IPS-18c (cell line): ENCODE data around the gene KLHDC9.

Experiments
- H3K4me3 ChIP-seq: 2 replicates; pipeline ENCODE4 v1.7.0; 2013; ENCODE audit warnings: low read depth, mild to moderate bottlenecking, low read length, moderate library complexity; ENCODE audit not compliant: insufficient read depth
- H3K9me3 ChIP-seq: one replicate; pipeline ENCODE4 v1.6.1; 2013; ENCODE audit warnings: mild to moderate bottlenecking, low read length, moderate library complexity; ENCODE audit not compliant: control insufficient read depth, insufficient read depth

Gene KLHDC9

DNA sequence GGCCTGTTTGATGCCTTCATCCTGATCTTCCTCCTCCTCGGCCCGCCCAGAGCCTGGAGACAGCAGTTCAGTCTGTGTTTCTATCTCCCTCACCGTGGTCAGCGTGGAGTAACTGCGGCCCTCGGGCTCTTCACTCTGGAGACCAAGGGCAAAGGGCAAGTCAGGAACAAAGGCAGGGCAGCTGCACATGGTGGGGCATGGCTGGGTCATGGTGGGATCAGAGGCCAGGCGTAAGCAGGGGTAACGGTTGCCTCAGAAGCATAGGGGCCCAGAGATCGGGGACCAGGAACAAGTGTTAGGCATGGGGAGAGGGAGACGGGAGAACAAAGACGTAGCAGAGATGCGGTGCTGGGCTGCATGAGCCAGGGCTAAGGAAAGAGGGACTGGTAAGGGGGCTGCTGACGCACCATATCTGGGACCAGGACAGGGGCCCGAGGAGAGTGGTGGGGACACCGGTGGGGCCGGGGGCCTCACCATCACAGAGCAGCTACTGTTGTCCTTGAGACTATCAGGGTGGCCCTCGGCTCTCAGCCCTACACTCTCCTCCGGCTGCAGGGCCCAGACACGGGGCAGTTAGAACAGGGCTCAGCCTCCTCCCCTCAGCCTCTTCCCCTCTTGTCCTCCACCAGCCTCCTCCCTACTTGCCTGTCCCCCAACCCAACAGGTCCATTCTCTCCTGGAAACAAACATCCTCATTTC is 25.3 kb upstream of the KLHDC9 start:
- Histone ChIP-seq H3K4me3 (no peak overlapping the region), H3K9me3 (peaks cover 5% of the 10 kb centered on the region)

DNA sequence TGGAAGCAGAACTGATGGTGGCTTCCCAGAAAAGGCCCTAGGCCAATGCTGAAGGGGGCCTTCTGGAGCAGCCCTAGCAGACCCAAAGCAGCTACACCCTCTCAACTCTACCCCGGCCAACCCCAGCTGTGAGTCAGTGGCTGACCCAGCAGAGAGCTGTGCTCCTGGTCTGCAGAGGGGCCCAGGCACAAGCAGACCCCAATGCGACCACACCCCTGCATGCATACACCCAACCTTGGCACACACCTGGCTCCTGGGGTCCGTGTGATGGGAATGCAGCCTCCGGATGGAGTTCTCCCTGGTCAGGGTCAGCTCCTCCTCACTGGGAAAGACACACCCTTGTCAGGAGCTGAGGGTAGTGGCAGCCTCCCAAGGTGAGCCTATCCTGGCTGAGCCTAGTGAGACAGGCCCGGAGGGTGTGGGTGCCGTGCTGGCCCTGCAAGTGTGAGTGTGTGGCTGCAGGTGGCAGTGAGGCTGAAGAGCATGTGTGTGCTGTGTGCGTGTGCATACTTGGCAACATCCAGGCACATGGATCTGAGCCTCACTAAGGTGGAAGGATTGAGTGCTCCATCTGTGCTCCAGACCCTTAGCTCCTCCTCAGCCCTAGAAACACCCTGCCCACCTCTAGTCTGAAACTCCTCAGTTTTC is 24.6 kb upstream of the KLHDC9 start:
- Histone ChIP-seq H3K9me3 (peaks cover 5% of the 10 kb centered on the region), H3K4me3 (no peak overlapping the region)

DNA sequence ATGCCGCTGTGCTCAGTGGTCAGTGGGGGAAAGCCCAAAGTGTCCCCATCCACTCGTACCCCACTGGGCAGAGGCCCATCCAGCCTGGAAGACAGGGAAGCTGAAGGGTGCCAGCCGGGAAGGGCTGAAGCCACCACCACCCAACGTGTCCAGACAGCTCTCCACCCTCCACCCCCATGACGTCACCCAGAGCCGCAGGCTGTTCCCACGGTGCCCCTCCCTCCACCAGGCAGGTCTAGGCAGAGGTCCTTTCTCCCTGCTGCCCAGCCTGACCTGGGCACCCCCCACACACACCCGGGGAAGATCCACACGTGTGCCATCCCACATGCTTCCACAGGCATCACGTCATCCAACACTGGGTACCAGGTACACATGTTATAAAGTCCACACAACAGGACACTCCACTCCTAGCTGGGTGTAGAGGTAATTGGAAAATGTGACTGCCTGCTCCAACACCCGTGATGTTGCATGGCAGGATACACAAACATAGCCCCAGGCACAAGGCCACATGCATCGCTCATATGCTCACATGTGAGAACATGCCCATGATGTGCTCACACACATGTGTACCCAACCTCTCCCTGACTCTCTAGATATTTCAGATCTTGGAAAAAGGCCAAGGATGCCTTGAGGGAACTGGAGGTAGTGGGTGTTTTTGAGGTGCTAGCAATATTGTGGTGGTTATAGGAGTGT is 23.3 kb upstream of the KLHDC9 start:
- Histone ChIP-seq H3K9me3 (peaks cover 5% of the 10 kb centered on the region), H3K4me3 (no peak overlapping the region)

DNA sequence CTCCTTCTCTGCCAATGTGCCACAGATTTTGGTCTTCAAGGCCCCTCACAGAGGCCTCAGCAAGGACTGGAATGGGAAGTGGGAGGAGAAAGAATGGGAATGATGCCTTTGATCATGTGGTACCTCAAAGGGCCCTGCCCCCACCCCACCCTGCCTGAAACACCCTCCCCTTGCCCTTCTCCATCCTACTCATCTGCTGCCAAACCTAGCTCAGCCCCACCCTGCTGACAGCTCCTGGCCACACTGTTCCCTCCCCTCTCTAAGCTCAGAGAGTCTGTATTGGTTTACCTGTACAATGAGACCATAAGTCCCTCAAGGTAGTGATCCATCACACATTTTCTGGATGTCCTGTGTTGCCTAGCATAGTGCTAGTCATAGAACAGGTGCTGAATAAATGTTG is 21.8 kb upstream of the KLHDC9 start:
- Histone ChIP-seq H3K4me3 (no peak overlapping the region), H3K9me3 (no peaks in the 10 kb centered on the region)

DNA sequence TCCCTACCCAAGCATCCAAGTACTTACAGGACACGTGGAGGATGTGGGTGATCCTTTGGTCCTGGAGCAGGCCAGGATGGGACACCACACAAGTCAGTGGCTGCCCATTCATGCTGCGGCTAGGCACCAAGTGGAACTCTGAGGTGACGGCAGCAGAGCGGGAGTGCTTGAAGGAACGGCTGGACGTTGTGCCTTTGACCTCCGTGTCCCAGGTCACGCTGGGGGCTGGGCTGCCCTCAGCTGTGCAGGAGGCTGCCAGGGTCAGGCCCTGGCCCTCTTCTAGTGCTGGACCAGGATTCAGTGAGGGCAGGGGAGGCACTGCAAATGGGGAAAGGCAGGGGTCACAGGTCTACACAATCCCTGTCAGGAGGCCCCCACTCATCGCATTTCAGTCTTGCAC is 20.7 kb upstream of the KLHDC9 start:
- no peak overlapping the region for H3K4me3 ChIP-seq
- no peaks in the 10 kb centered on the region for H3K9me3 ChIP-seq

DNA sequence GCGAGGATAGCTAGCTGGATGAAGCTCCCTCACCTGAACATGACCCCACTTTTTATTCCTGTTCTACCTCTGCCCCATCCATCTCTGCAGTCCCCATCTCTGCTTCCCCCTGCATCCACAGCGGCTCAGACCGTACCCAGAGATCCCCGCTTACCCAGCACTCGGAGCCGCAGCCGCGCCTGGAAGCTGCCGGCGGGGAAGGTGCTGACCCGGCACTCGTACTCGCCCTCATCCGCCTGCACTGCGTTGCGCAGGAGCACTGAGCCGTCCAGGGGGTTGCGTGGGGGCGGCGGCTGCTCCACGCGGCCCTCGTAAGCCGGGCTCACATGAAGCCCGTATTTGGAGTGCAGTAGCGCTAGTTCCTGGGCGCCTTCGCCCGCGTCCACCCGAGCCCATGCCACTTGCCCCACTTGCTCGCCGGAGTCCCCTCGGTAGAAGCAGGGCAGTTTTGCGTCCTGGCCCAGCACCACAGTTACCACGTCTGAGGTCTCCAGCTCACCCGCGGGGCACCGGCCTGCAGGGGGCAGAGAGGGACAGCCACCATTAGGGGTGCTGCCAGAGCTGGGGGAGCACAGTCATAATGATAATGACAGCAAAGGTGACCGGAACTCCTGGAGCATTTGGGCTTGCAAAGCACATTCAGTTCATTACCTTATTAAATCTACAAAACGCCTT is 18.6 kb upstream of the KLHDC9 start:
- Histone ChIP-seq H3K4me3 (no peak overlapping the region), H3K9me3 (no peaks in the 10 kb centered on the region)

DNA sequence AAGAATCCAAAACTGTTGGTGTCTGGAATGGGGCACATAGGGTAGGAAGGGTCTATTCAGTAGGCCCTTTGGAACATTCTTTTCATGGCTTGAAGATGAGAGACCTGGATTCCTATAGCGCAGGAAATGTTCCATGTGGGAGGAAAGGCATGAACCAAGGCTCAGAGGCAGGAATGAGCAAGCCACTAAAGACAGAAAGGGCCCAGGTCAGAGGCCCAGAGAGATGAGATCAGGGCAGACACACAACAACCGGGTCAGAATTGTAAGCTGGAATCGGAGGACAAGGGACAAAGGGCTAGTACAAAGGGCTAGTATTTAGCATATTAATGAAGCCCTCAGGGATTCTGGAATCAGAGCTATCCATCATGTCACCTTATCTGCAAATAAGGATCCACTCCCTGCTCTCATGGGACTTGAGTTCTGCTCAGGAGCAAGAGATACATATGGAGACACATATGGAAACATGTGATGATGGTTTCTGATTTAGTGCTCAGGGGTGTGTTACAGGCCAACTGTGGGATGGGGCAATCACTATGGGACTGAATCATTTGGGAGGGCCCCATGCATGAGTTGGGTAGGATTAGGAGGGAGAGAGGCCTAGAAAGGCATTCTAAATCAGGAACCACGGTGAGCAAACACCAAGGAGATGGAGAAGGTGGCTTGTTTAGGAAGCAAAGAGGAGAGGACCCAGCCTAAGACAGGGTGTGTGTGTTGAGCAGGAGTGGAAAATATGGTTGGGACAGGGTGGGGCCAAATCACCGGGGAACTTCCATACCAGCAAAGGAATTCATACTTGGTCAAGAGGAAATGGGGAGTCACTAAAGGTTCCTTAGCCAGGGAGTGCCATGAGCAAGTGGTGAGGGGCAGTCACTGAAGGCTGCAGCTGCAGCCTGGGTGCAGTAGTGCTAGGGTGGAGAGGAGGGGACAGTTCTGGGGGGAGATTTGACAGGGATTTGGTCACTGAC is 17.4 kb upstream of the KLHDC9 start:
- no peaks in the 10 kb centered on the region for H3K9me3 ChIP-seq
- no peak overlapping the region for H3K4me3 ChIP-seq

DNA sequence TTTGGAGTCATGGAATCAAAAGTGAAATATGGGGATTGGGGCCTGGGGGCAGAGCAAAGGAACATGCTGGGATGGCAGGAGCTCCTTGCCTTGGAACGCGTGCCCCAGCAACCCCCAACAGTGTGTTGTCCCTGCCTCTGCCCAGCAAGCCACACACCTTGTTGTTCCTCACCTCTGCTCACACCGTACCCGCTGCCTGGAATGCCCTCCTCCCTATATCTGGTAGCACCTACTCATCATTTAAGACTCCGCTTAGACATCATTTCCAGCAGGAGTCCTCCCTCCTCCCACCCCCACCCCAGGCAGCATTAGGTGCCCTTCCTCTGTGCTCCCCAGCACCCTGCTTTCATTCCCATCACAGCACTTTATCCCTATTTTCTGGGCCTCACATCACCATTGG is 16.6 kb upstream of the KLHDC9 start:
- H3K4me3 ChIP-seq, result no peak overlapping the region
- H3K9me3 ChIP-seq, result no peaks in the 10 kb centered on the region

DNA sequence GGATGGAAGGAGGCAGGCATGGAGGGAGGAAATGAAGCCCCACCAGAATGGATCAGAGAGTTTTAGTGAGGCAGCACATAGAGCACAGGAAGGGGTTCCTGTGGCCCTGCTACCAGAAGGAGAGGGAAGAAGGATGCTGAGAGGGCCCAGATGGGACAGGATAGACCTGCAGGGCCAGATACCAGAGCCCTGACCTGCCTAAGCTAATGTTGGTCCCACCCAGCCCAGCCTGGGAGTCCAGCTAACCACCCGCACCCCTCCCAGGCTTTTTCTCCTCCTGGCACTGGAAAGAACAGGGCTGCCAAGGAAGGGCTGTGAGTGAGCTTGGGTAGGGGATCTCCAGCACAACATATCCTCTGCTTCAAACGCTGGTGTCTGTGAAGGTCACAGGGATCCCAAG is 15.7 kb upstream of the KLHDC9 start:
- no peak overlapping the region for H3K4me3 ChIP-seq
- no peaks in the 10 kb centered on the region for H3K9me3 ChIP-seq

DNA sequence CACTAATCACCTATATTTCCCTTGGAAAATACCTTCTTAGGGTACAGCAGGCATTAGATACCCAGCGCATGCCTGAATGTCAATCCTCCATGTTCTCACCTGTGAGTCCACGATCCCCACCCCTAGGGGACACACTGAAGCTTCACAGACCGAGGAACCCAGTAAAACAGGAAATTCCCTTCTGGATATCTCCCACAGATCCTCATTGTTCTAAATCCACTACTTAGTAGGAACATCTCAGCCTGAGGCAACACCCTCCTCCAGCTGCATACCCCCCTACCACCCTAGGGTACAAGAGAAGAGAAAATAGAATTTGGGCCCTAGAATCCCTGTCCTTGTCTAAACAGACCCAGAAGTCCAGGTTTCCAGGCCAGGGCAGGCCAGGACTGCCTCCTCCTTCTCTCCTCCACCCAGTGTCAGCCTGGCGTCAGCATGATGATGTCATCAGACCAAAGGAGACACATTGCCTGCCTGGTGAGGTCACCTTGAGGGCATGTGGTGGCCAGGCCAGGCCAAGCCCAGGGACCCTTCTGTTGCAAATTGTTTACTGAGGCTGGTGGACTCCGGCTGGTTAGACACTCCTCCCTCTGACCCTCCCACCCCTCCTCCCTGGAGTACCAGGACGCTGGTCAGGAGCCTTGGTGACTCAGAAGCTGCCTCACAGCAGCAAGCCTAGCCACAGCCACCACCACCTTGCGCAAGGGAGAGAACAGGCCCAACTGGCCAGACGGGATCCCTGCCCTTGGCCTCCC is 15.0 kb upstream of the KLHDC9 start:
- no peaks in the 10 kb centered on the region for H3K9me3 ChIP-seq
- no peak overlapping the region for H3K4me3 ChIP-seq

DNA sequence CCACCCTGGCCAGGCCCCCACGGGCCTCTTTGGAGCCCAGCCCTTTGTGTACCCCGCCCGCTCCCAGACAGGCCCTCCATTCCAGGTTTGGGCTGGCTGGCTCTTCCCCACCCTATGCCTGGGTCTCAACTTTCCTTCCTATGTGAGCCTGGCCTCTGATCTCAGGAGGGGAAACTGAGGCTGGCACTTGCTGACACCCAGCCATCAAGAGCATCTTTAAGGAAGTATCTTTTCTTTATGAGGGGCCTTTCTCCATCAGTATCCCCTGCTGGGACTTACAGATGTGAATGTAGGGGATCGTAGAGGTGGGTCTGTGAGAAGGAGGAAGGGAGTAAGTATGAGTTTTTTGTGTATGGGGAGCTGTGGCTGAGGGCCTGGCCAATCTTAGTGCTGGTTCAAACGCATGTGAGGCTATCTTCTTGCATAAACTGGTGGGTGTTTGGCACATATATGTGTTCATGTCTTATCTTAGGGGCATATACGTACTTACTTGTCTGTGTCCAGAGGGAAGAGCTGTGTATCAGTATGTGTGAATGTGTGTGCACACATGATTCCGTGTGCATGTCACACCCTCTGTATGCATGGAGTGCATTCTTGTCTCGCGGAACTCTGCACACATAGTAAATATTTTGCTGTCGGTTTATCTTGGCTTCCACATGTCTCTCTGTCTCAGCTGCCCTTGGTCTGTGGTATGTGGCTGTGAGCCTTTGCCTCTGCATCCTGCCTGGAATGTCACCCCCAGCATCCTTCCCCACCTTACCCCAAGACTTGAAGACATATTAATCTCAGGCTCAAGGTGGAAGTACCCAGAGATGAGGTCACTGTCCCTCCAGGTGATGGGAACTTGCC is 14.2 kb upstream of the KLHDC9 start:
- no peak overlapping the region for H3K4me3 ChIP-seq
- no peaks in the 10 kb centered on the region for H3K9me3 ChIP-seq

DNA sequence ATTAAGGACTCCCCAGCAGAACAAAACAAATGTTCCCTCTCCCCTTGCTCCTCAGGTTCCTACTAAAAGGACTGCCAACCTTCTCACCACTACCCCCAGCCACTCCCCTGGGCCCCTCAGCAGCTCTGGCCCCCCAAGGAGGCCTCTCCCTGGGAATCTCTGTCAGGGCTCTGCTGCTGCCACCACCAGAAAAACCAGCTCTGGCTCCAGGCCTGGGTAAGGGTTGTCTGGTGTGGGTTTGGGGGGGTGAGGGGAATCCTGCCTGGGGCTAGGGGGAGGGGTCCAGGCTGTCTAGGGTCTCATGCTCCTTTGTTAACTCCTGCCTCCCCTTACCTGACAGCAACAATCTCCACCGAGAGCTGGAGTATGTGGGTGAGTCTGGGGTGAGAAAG is 13.6 kb upstream of the KLHDC9 start:
- Histone ChIP-seq H3K4me3 (no peak overlapping the region), H3K9me3 (no peaks in the 10 kb centered on the region)

DNA sequence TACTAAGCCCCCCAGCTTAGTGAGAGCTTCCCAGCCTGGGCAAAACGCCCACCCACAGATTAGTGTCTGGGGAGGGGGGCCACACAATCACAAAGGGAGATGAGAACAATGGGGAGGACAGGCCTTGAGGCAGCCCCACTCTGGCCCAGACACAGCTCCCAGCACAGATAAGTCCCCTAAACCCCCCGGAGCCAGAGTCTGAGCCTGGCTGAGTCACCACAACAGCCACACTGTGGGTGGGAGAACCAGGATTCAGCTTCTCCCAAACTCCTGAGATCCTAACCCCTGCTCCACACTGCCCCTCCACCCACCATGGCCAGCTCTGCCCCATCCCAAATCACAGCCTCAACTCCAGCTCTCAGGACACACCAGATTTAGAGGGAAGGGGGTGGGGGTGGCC is 13.0 kb upstream of the KLHDC9 start:
- H3K4me3 ChIP-seq, result no peak overlapping the region
- no peaks in the 10 kb centered on the region for H3K9me3 ChIP-seq

DNA sequence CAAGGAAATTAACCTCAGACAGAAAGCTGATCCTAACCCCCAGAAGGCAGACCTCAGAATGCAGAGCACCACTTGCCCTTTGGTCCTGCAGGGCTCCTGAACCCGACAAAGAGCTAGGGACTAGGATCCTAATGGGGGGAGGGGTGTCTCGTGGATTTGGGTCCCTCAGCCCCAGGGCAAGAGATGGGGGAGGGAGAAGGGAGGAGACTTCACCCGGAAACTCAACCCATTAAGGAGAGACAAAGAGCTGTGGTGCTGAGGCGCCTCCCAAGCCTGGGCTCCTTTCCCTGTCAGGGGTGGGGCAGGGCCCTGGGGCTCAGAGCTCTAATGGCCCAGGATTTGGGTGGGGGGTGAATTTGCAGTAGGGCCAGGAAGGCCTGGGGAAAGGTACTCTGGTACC is 11.7 kb upstream of the KLHDC9 start:
- Histone ChIP-seq H3K9me3 (no peaks in the 10 kb centered on the region), H3K4me3 (no peak overlapping the region)

DNA sequence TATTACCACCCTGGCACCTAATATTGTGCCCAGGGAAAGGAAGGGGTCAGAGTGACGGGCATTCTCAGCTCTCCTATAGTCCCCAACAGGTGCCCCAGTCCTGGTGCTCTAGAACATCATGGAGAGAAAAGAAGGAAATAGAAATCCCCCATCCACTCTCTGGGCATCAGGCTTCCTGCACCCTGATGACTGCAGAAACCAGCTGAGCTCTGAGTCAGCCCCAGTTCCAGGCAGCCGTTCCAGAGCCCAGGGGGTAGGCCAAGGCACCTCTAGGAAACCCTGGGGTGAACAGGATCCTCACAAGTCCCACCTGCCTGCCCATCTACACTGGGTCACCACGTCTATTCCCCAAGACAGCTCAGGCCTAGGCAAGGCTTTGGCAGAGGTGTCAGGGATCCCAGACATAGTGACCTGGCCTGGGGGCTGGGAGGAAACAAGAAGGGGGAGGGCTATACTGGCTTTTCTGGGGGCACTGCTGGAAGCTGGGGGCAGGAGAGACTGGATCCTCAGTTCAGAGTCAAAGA is 9.5 kb upstream of the KLHDC9 start:
- Histone ChIP-seq H3K4me3 (no peak overlapping the region), H3K9me3 (no peaks in the 10 kb centered on the region)
